ENCODE measurements around the gene PALM3. TPM values are rescaled to one million over a fixed set of nuclear protein-coding genes. Genes with fewer than 3 reads are reported as not detected.
A peak's percentile ranks its signal among the peaks of the same experiment; 100 is the strongest.

PALM3 gene
- total and polyA plus RNA-seq, 10 of the 15 experiments (the other 5 are each of a cell fraction or from before 2014, with no cell fraction given), result 0.07 TPM; not detected in 9

- ChIA-PET SMC1A (ENCODE audit: uncharacterized antibody, unreplicated experiment) (interaction anchor here (0.6 to 5.4 kb wide), 3 partner anchors 121 to 202 kb away, joined by 3 to 47 read pairs (median 4); partner anchors contain the start of gene NANOS3), POLR2A (interaction anchor here (0.5 to 1.1 kb wide), 5 partner anchors 8 to 127 kb away, joined by 3 to 6 read pairs (median 4); partner anchors contain the start of gene ASF1B), CTCF (interaction anchor here (0.6 to 6.7 kb wide), 12 partner anchors 8 to 477 kb away, joined by 3 to 152 read pairs (median 8); partner anchors contain the start of genes ASF1B, NANOS3 and RLN3), RAD21 (ENCODE audit: unreplicated experiment) (interaction anchor here (0.6 to 3.0 kb wide), 4 partner anchors 40 to 279 kb away, joined by 3 to 15 read pairs (median 12); partner anchors contain the start of genes ASF1B and IL27RA)
- H3K4me1 ChIP-seq (ENCODE audit: control insufficient read depth, insufficient read depth, low read length), result peaks cover 19% of the 10 kb centered on the region
- no peaks in the 10 kb centered on the region for H3K27me3 ChIP-seq (replicated peaks in 1 of 2; ENCODE audit: control insufficient read depth in 2 of 2, insufficient read depth in 2 of 2, low read length in 1 of 2)
- peak overlapping the region; percentile 81 for H3K4me3 ChIP-seq
- no peaks in the 10 kb centered on the region for H3K79me2 ChIP-seq (ENCODE audit: control insufficient read depth, insufficient read depth, low read length)
- FAIRE-seq (no peak), ATAC-seq (peak; percentile 4), DNase-seq (ENCODE audit: low read depth, low spot score) (no peak)
- in situ Hi-C loops (cut with MboI), result loop anchor here (5.0 to 25.0 kb wide), 3 partner anchors 192 to 787 kb away; no protein-coding TSS in a partner anchor
- H3K36me3 ChIP-seq (ENCODE audit: control insufficient read depth in 2 of 2, insufficient read depth in 2 of 2, low read length in 1 of 2), result no peaks in the 10 kb centered on the region
- no peak overlapping the region for H3K27ac ChIP-seq (ENCODE audit: control insufficient read depth, insufficient read depth)
- peak overlapping the region; percentile 57 for H2AFZ ChIP-seq (ENCODE audit: control insufficient read depth, low read depth, low read length)
- intact Hi-C loops (cut with micrococcal nuclease; ENCODE audit: unreplicated experiment), result loop anchor here (5.0 kb wide), 1 partner anchor 273 kb away; no protein-coding TSS in a partner anchor
- H3K9ac ChIP-seq (ENCODE audit: control insufficient read depth, insufficient read depth, low read length), result peak overlapping the region; percentile 42; the same call in 1 of the 2 replicates
- WGBS (ENCODE audit: insufficient coverage, insufficient replicate concordance, low lambda C conversion rate, missing lambda C conversion rate), result 6% methylated on average over 44 of the region's 44 CpGs
- no peaks in the 10 kb centered on the region for H3K9me3 ChIP-seq (replicated peaks; ENCODE audit: control insufficient read depth, insufficient read depth, low read length)
- BruUV-seq (replicated peaks), result no TSS peak
- H4K20me1 ChIP-seq (ENCODE audit: control insufficient read depth, insufficient read depth), result no peaks in the 10 kb centered on the region
- peak overlapping the region; percentile 100 for H3K4me2 ChIP-seq (ENCODE audit: control insufficient read depth, insufficient read depth)
- TF ChIP-seq CUX1 (IDR thresholded peaks at IDR 0.05; ENCODE audit: insufficient replicate concordance, low read depth, low read length) (no peak), ZNF592 (IDR thresholded peaks at IDR 0.05) (no peak), RUNX3 (IDR thresholded peaks at IDR 0.05; ENCODE audit: low read length) (no peak), CBX3 (IDR thresholded peaks at IDR 0.05; ENCODE audit: borderline replicate concordance, low read depth) (no peak), CREM (IDR thresholded peaks at IDR 0.05; ENCODE audit: low read depth) (no peak), IKZF2 (IDR thresholded peaks at IDR 0.05) (peak in 1 of 2 experiments; percentile 18; a peak in 1 of 4 replicates), RELA (IDR thresholded peaks at IDR 0.05; ENCODE audit: borderline replicate concordance, partially characterized antibody) (no peak), NKRF (conservative IDR thresholded peaks at IDR 0.05) (no peak), EGR1 (IDR thresholded peaks at IDR 0.05; ENCODE audit: borderline replicate concordance in 1 of 2, low read depth in 2 of 2, low read length in 2 of 2) (peak in 1 of 2 experiments; percentile 72; a peak in 1 of 3 replicates)
Measured at GRCh38 chr19:14073925-14074838, 12.3 kb upstream of the PALM3 start.

All from GM12878 (cell line).